Measurements from ENCODE around the gene PSD.

The PSD gene

DNA sequence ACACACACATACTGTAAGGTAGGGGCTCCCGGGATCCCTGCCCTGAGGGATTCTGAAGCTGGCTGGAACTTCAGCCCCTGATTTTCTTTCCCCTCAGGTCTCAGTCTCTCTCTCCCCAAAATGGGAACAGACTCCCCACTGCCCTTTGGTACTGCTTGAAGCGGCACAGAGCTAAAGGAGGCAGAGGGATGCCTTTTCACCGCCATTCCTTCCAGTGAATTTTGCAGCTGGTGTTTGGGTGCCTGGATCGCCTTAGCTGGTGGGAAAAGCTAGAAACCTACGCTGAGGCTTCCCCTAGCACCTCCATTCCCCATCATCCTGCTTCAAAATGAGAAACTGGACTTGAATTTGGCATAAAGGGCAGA, 16.5 kb upstream of the PSD start:
- Histone ChIP-seq H3K9me3 (ENCODE audit: low read depth, low read length) (no peaks in the 10 kb centered on the region), H3K36me3 (ENCODE audit: insufficient read depth, low read length) (no peaks in the 10 kb centered on the region), H3K27ac (no peak overlapping the region), H3K4me3 (no peak overlapping the region), H3K9ac (ENCODE audit: insufficient read length) (no peak overlapping the region)
- TF ChIP-seq POLR2AphosphoS5 (IDR thresholded peaks at IDR 0.05; ENCODE audit: borderline replicate concordance, low read depth, low read length) (no peak), EZH2 (IDR thresholded peaks at IDR 0.05) (no peak), FOXP2 (optimal IDR thresholded peaks at IDR 0.05; ENCODE audit: control extremely low read depth, extremely low read length, insufficient read depth) (no peak)
- DNase-seq (ENCODE audit: low read depth, low spot score): no peak

- TF ChIP-seq FOXP2 (optimal IDR thresholded peaks at IDR 0.05; ENCODE audit: control extremely low read depth, extremely low read length, insufficient read depth) (no peak), EZH2 (IDR thresholded peaks at IDR 0.05) (no peak), POLR2AphosphoS5 (IDR thresholded peaks at IDR 0.05; ENCODE audit: borderline replicate concordance, low read depth, low read length) (no peak)
- DNase-seq (ENCODE audit: low read depth, low spot score): no peak
- Histone ChIP-seq H3K27ac (no peak overlapping the region), H3K4me3 (no peak overlapping the region), H3K36me3 (ENCODE audit: insufficient read depth, low read length) (no peaks in the 10 kb centered on the region), H3K9me3 (ENCODE audit: low read depth, low read length) (no peaks in the 10 kb centered on the region), H3K9ac (ENCODE audit: insufficient read length) (no peak overlapping the region)
Measured at GRCh38 chr10:102434394-102435132, 16.0 kb upstream of the PSD start.

DNA sequence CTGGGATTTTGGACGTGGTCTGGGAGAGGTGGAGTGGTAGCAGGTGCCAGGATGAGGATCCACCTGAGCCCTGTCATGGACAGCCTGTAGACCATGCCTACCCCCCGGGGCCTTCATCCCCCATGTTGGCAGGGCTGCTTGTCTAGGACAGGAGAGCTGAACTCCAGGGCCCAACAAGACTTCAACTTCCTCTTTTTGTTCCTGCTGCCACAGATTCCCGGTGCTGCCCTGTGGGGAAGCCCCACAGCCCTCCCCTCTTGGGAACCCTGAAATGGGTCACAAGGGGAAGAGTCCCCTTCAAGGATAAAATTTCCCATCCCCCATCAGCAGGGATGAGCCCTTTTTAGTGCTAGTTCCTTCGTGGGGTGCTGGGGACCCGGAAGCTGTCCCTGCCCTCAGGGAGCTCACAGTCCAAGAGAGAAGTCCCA, 15.0 kb upstream of the PSD start:
- no peak for DNase-seq (ENCODE audit: low read depth, low spot score)
- Histone ChIP-seq H3K9ac (ENCODE audit: insufficient read length) (no peak overlapping the region), H3K27ac (no peak overlapping the region), H3K9me3 (ENCODE audit: low read depth, low read length) (no peaks in the 10 kb centered on the region), H3K36me3 (ENCODE audit: insufficient read depth, low read length) (no peaks in the 10 kb centered on the region), H3K4me3 (no peak overlapping the region)
- TF ChIP-seq FOXP2 (optimal IDR thresholded peaks at IDR 0.05; ENCODE audit: control extremely low read depth, extremely low read length, insufficient read depth) (no peak), EZH2 (IDR thresholded peaks at IDR 0.05) (no peak), POLR2AphosphoS5 (IDR thresholded peaks at IDR 0.05; ENCODE audit: borderline replicate concordance, low read depth, low read length) (no peak)

- H3K27ac ChIP-seq: no peak within 1 kb of the TSS
- peak within 1 kb of the TSS; percentile 88 for H3K9ac ChIP-seq (ENCODE audit: insufficient read length)
- TF ChIP-seq POLR2AphosphoS5 (IDR thresholded peaks at IDR 0.05; ENCODE audit: borderline replicate concordance, low read depth, low read length) (peak; percentile 48; the same call in 1 of the 2 replicates), FOXP2 (optimal IDR thresholded peaks at IDR 0.05; ENCODE audit: control extremely low read depth, extremely low read length, insufficient read depth) (no peak)
- DNase-seq (ENCODE audit: low read depth, low spot score): peak; percentile 57
- H3K36me3 ChIP-seq (ENCODE audit: insufficient read depth, low read length): no peaks in the 10 kb centered on the region
- H3K9me3 ChIP-seq (ENCODE audit: low read depth, low read length): no peaks in the 10 kb centered on the region
- peak within 1 kb of the TSS; percentile 78 for H3K4me3 ChIP-seq
Measured at GRCh38 chr10:102432162-102432950, 13.8 kb upstream of the PSD start, which contains the start of gene CUEDC2. Gene CUEDC2 (minus strand): TSS chr10:102432574. CDS start chr10:102425188, 7,386 bp downstream.

DNA sequence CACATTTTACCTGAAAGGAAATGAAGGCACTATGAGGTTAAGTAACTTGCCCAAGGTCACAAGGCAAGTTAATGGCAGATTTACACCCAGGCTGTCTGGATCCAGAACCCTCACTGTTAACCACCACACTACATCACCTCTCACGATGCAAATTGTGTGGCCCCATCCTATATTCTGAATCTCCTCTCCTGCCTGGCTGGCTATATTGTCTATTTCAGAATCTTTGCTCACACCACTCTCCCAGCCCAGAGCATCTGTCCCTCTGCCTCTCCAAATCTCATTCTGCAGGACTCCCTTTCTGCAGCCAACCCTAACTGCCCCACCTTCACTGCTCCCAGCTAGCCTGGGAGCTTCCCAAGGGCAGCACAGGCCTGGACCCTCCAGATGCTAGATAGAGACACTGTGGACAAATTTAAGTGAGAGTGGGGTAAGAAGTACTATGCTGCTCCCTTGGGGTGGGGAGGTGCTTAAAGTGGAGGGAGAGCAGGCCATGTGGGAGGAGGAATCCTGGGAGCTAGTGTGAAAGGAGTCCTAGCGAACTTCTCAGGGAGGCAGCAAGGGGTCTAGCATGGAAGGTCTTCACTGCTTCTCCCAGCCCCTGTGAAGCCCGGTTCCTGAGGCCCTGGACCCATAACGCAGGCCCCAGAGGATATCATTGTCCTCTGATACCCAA, 13.0 kb upstream of the PSD start:
- DNase-seq (ENCODE audit: low read depth, low spot score): no peak
- H3K4me3 ChIP-seq: peak overlapping the region; percentile 78
- H3K9me3 ChIP-seq (ENCODE audit: low read depth, low read length): no peaks in the 10 kb centered on the region
- no peaks in the 10 kb centered on the region for H3K36me3 ChIP-seq (ENCODE audit: insufficient read depth, low read length)
- H3K27ac ChIP-seq: no peak overlapping the region
- TF ChIP-seq POLR2AphosphoS5 (IDR thresholded peaks at IDR 0.05; ENCODE audit: borderline replicate concordance, low read depth, low read length) (no peak; the same call in 1 of the 2 replicates), EZH2 (IDR thresholded peaks at IDR 0.05) (no peak), FOXP2 (optimal IDR thresholded peaks at IDR 0.05; ENCODE audit: control extremely low read depth, extremely low read length, insufficient read depth) (no peak)
- H3K9ac ChIP-seq (ENCODE audit: insufficient read length): peak overlapping the region; percentile 88

- no peaks in the 10 kb centered on the region for H3K36me3 ChIP-seq (ENCODE audit: insufficient read depth, low read length)
- H3K27ac ChIP-seq: no peak overlapping the region
- TF ChIP-seq EZH2 (IDR thresholded peaks at IDR 0.05): no peak
- no peak for TF ChIP-seq FOXP2 (optimal IDR thresholded peaks at IDR 0.05; ENCODE audit: control extremely low read depth, extremely low read length, insufficient read depth)
- no peak for TF ChIP-seq POLR2AphosphoS5 (IDR thresholded peaks at IDR 0.05; ENCODE audit: borderline replicate concordance, low read depth, low read length)
- no peaks in the 10 kb centered on the region for H3K9me3 ChIP-seq (ENCODE audit: low read depth, low read length)
- H3K4me3 ChIP-seq: no peak overlapping the region
- H3K9ac ChIP-seq (ENCODE audit: insufficient read length): no peak overlapping the region
- no peak for DNase-seq (ENCODE audit: low read depth, low spot score)
Measured at GRCh38 chr10:102429468-102429867, 10.9 kb upstream of the PSD start.

DNA sequence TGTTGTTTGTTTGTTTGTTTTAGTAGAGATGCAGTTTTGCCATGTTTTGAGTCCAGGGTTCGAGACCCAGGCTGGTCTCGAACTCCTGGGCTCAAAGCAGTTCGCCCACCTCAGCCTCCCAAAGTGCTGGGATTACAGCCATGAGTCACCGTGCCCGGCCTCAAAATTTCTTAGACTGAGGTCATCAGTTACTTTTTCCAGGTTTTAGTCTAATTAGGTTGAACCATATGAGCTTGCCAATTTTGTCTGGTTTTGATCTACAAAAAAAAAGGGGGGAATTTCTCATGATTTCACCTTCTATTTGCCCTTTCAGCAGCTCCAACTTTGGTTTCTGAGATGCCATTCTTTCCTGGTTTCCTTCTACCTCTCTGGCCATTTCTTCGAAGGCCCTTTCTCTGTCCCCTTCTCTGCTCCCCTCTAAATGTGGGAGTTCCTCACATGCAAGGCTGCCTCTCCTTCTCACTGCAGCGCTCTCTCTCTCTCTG, 8.3 kb upstream of the PSD start:
- Histone ChIP-seq H3K9me3 (ENCODE audit: low read depth, low read length) (no peaks in the 10 kb centered on the region), H3K9ac (ENCODE audit: insufficient read length) (no peak overlapping the region), H3K27ac (no peak overlapping the region), H3K36me3 (ENCODE audit: insufficient read depth, low read length) (no peaks in the 10 kb centered on the region), H3K4me3 (no peak overlapping the region)
- no peak for DNase-seq (ENCODE audit: low read depth, low spot score)
- TF ChIP-seq FOXP2 (optimal IDR thresholded peaks at IDR 0.05; ENCODE audit: control extremely low read depth, extremely low read length, insufficient read depth): no peak
- TF ChIP-seq EZH2 (IDR thresholded peaks at IDR 0.05): no peak
- no peak for TF ChIP-seq POLR2AphosphoS5 (IDR thresholded peaks at IDR 0.05; ENCODE audit: borderline replicate concordance, low read depth, low read length)

- Histone ChIP-seq H3K9me3 (ENCODE audit: low read depth, low read length) (no peaks in the 10 kb centered on the region), H3K36me3 (ENCODE audit: insufficient read depth, low read length) (no peaks in the 10 kb centered on the region), H3K9ac (ENCODE audit: insufficient read length) (no peak overlapping the region), H3K27ac (no peak overlapping the region), H3K4me3 (no peak overlapping the region)
- no peak for DNase-seq (ENCODE audit: low read depth, low spot score)
- no peak for TF ChIP-seq EZH2 (IDR thresholded peaks at IDR 0.05)
- no peak for TF ChIP-seq FOXP2 (optimal IDR thresholded peaks at IDR 0.05; ENCODE audit: control extremely low read depth, extremely low read length, insufficient read depth)
- no peak for TF ChIP-seq POLR2AphosphoS5 (IDR thresholded peaks at IDR 0.05; ENCODE audit: borderline replicate concordance, low read depth, low read length)
Measured at GRCh38 chr10:102425444-102425843, 6.9 kb upstream of the PSD start.

Measured in SK-N-MC (cell line).